Nucleus accumbens (tissue), 56 donors: Measurements from ENCODE around the gene CFAP46.
"Not testable (repeated sequence)": the region's sequence is repeated elsewhere in the genome, so short reads cannot be mapped to it uniquely, and the experiment has no call there.

ENCODE experiments used
- DNase-seq, 56 donors: peaks; one replicate each; lab custom pipeline; 2025; lab: John Stamatoyannopoulos, UW

The CFAP46 gene

DNA sequence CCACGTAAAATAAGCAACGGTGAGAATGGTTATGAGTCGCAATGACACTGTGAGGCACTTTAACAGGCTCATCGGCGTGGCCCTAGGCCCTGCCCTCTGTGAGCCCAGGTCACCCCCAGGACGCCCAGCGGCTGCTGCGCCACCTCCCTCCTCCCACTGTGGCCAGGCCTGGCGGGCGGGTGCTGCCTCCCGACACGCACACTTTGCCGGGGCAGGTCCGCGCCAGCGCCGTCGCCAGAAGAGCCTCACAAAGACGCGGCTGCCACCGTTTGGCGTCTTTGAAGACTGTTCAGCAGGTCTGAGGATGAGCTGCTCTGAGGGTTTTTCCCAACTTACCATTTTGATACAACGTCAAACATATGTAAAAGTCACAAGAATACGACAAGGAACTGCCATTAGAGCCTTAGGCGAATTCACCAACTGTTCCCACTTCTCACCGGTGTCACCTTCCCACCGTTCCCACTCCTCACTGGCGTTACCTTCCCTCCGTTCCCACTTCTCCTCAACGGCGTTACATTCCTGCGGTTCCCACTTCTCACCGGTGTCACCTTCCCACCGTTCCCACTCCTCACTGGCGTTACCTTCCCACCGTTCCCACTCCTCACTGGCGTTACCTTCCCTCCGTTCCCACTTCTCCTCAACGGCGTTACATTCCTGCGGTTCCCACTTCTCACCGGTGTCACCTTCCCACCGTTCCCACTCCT lies 22.5 kb upstream of the CFAP46 start:
- peak in 1 of 56 donors; percentile 41 for DNase-seq

DNA sequence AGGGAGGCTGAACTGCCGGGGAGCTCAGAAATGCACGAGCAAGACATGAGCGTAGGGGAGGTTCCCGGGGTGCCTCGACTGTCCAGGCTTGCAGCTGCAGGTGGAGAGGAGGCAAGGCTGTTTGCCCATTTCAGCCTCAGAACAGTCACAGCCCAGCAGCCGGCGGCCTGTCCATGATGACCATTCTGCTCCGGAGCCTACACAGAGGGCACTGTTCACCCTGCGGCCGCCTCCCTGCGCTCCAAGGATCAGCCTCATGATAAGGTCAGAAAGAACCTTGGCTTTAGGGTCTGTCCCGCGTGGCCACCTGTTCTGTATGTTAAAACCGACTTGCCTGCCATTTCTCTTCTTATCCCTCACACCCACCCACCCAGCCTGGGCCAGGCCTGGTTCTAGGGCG lies 21.9 kb upstream of the CFAP46 start:
- no peak for DNase-seq

DNA sequence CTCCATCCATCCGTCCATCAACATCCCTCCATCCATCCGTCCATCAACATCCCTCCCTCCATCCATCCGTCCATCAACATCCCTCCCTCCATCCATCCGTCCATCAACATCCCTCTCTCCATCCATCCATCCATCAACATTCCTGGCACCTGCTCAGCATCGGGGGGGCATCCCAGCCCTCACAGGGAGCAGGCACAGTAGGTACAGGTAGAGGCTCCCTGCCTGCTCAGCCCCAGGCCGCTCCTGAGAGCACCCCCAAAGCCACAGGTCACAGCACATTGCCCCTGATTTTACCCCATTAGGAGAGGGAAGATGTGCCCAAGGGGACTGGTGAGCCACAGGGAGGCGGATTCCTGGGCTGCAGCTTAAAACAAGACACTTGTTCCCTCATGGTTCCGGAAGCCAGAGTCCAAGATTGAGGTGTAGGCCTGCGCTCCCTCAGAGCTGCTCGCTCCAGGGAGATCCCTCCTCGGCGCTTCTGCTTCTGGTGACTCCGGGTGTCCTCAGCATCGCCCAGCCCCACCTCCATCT lies 21.1 kb upstream of the CFAP46 start:
- no peak for DNase-seq

- no peak for DNase-seq
Measured at GRCh38 chr10:132962623-132963429, 20.5 kb upstream of the CFAP46 start.

GRCh38 chr10:132961787-132962622 lies 19.6 kb upstream of the CFAP46 start:
- DNase-seq = peak in 34 of 56 donors; percentile 12 to 78 (median 47)

GRCh38 chr10:132961420-132961786 lies 19.0 kb upstream of the CFAP46 start:
- no peak for DNase-seq

DNA sequence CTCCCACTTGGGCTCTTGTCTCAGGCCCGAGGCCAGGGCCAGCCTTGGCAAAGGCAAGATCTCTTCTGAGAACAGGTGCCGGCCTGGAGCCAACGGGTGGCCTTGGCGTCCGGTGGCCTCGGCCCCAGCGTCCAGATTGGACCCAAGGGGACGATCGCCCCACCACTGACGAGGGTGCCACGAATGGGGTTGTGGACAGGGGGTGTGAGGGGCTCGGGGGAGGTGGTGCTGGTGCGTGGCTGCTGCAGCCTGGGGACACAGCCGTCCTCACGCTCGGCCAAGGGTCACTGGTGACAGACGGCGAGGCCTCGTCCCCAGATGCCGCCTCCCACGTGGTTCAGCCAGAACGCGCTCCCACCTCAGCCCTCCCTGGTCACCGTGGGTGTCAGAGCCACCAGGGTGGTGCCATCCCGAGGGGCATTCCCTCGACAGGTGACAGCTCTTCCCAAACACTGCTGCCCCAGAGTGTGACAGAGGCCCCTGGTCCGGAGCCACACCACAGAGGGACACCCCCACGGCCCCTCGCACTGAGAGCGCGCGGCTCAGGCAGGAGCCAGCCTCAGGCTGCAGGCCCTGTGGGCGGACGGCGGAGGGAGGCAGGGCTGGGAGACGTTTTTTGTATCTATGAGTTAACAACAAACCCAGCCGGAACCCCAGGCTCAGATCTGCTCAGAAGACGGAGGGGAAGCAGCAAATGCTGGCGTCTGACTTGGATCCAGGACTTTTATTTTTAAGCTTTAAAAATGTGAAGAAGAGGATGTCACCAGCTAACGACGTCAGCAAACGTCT lies 18.5 kb upstream of the CFAP46 start:
- DNase-seq = peak in 1 of 56 donors; percentile 42

DNA sequence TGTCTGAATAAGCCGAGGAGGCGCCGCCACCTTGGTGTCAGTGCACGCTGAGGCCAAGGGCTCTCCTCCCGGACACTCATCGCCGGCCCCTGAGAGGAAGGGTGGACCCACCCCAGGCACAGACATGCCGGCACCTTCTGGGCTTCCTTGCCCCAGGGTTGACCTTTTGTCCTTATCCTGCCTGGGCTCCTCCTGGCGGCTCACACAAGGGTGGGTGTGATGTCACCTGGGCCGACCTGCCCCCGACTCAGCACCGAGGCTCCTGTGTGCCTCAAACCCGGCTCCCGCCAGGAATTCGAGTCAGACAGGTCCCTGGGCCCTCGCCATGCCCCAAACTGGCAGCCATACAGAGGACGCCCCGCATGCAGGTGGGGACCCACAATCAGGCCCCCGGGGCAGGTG lies 17.7 kb upstream of the CFAP46 start:
- no peak for DNase-seq

GRCh38 chr10:132959559-132959961 lies 17.2 kb upstream of the CFAP46 start:
- DNase-seq = no peak

DNA sequence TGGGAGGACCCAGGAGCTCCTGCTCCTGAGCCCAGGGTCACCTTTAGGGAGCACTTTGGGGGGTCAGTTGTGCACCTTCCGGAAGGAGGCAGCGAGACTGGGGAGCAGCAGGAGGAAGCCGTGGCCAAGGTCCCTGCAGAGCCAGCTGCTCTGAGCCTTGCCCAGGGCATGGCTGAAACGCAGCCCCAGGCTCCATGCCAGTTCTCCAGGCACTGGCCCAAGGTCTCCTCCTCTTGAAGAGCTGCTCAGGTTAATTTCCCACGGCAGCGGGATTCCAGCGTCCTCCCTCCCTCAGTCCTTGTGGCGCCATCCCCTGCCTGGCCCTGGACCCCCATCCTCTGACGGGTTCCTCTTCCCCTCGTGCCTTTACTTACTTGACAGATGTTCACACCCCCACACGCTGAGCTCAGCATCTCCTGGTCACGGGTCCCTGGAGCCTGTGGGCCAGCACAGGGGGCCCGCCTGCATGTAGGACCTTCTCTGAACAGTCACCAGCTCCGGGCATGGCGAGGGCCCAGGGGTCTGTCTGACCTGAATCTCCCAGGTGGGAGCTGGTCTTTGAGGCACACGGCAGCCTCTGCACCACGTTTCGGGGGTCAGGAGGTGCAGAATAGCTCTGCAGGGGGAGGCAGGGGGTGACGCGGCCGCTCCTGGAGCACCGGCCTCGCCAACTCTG lies 16.7 kb upstream of the CFAP46 start:
- no peak for DNase-seq

DNA sequence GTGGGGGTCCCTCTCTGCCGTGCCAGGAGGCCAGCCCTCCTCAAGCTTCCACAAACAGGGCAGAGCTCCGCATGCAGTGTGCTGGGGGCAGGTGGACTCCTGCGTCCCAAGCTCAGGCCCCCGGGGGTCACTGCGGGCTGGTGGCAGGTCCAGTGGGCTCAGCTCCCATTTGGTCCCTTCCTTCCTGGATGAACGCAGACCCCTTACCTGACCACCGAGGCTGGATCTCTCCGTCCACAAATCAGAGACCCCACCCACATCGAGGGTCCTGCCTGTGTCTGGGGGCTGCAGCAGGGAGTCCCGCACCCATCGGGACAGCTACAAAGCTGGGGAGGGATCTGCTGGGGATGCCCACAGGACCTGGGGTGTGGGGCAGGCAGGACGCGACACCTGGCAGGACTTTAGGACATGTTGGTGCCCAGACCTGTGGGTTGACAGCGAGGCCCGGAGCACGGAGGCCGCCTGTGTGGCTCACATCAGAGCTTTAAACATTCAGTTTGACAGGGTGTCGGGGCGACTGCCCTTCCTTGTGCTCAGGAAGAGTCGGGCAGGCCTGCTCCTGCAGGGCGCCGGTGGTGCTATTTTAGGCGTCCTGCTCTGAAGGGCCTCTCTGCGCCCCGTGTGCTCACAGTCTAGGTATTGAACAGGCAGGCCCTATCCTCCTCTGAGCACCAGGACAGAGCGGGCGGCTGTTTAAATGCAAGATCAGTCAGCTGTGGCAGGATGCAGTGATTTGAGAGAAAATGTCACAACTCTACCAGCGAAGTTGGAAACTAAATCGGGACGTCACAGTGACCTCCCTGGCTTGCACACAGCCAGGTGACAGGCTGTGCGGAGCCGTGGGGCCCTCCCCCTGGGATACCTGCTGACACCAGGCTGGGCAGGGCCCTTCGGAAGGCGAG lies 15.9 kb upstream of the CFAP46 start:
- no peak for DNase-seq

- DNase-seq = no peak
Measured at GRCh38 chr10:132957131-132957530, 14.8 kb upstream of the CFAP46 start.

DNA sequence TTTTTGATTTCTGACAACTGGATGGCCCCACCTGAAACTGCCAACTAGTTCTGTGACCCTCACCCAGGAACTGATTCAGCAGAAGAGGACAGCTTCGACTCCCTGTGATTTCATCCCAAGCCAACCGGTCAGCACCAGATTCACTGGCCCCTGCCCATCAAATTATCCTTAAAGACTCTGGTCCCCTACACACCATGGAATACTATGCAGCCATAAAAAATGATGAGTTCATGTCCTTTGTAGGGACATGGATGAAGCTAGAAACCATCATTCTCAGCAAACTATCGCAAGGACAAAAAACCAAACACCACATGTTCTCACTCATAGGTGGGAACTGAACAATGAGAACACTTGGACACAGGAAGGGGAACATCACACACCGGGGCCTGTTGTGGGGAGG lies 13.9 kb upstream of the CFAP46 start:
- DNase-seq = not testable (repeated sequence)

- no peak for DNase-seq
Measured at GRCh38 chr10:132955479-132955878, 13.1 kb upstream of the CFAP46 start.

DNA sequence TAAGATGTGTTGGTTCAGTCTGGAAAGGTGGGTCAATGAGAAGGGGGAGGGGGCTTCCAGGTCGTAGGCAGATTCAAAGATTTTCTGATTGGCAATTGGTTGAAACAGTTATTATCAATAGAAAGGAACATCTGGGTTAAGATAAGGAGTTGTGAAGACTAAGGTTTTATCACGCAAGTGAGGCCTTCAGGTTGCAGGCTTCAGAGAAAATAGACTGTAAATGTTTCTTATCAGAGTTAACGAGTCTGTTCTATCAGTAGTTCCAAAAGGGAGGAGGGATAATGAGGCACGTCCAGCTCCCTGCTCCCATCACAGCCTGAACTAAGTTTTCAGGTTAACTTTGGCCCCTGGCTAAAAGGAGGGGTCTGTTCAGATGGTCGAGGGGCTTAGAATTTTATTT lies 11.1 kb upstream of the CFAP46 start:
- DNase-seq = no peak

- DNase-seq = no peak
Measured at GRCh38 chr10:132951926-132952325, 9.6 kb upstream of the CFAP46 start.

DNA sequence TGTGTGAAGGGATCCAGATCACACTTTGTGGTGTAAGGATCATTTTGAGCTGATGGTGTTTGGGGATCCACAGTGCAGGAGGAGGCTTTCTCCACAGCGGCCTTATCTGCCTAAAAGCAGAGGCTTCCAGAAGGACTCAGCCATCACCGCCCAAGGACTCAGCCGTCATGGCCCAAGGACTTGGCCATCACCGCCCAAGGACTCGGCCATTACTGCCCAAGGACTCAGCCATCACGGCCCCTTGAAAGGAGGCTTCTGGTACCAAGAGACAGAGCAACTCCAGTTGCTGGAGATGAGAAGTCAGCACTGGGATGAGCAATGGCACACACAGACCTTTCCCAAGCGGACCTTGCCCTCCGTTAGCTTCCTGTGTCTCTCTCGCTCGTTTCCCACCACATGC lies 6.0 kb upstream of the CFAP46 start:
- DNase-seq = no peak

- no peak for DNase-seq
Measured at GRCh38 chr10:132947843-132948242, 5.5 kb upstream of the CFAP46 start.
